SK-N-SH (cell line): ENCODE measurements around the gene CHPF2.

ENCODE experiments used
- CTCF ChIP-seq: fragments of 200-600 bp; sonication (generic); IDR thresholded peaks from 2 replicates; pipeline ENCODE4 v1.6.1; 2017; ENCODE audit warnings: antibody characterized with exemption, mild to moderate bottlenecking, moderate library complexity
- ELF1 ChIP-seq: IDR thresholded peaks from 2 replicates; pipeline ENCODE4 v1.4.0; 2012
- EZH2phosphoT487 ChIP-seq: fragments of 200-600 bp; sonication (generic); IDR thresholded peaks from 2 replicates; pipeline ENCODE4 v1.6.1; 2017; ENCODE audit warnings: low read depth, mixed run types, mild to moderate bottlenecking, antibody characterized with exemption, moderate library complexity, borderline replicate concordance
- MAX ChIP-seq: IDR thresholded peaks from 2 replicates; pipeline ENCODE4 v1.4.0; 2012; ENCODE audit warnings: low read depth
- MXI1 ChIP-seq: IDR thresholded peaks from 2 replicates; pipeline ENCODE4 v1.6.1; 2012; ENCODE audit warnings: mild to moderate bottlenecking, low read depth, low read length, improper control_type of control experiment
- NFIC ChIP-seq: IDR thresholded peaks from 2 replicates; pipeline ENCODE4 v1.4.0; 2012; ENCODE audit warnings: borderline replicate concordance
- RXRA ChIP-seq: IDR thresholded peaks from 2 replicates; pipeline ENCODE4 v1.4.0; 2012; ENCODE audit warnings: low read depth, mild to moderate bottlenecking, borderline replicate concordance
- SMC3 ChIP-seq: IDR thresholded peaks from 2 replicates; pipeline ENCODE4 v1.6.1; 2012; ENCODE audit warnings: low read depth, low read length, improper control_type of control experiment
- USF1 ChIP-seq: IDR thresholded peaks from 2 replicates; pipeline ENCODE4 v1.4.0; 2012; ENCODE audit warnings: low read depth, borderline replicate concordance

GRCh38 chr7:151195616-151196450, 36.5 kb upstream of the CHPF2 start:
- TF ChIP-seq CTCF (no peak), EZH2phosphoT487 (no peak), MXI1 (no peak), MAX (no peak), USF1 (no peak), ELF1 (no peak), NFIC (no peak), SMC3 (no peak), RXRA (no peak)
